Fibroblast of lung (primary cell): ENCODE measurements around the gene FSTL4.

Source experiments
- EZH2 ChIP-seq: IDR thresholded peaks from 2 replicates; pipeline ENCODE4 v1.5.1; 2012; ENCODE audit warnings: low read length, control low read depth, mild to moderate bottlenecking; ENCODE audit errors: missing control alignments
- TF ChIP-seq, protein P1 (sequence below), 2 donors: IDR thresholded peaks in 1 of 2; conservative IDR thresholded peaks in 1 of 2; 1 replicate in 1 of 2; 2 replicates in 1 of 2; pipeline ENCODE4 v1.5.1; 2011 to 2012; ENCODE audit warnings: low read length in 2 of 2, control low read depth in 1 of 2, inconsistent platforms in 1 of 2, low read depth in 1 of 2, mild to moderate bottlenecking in 1 of 2

DNA sequence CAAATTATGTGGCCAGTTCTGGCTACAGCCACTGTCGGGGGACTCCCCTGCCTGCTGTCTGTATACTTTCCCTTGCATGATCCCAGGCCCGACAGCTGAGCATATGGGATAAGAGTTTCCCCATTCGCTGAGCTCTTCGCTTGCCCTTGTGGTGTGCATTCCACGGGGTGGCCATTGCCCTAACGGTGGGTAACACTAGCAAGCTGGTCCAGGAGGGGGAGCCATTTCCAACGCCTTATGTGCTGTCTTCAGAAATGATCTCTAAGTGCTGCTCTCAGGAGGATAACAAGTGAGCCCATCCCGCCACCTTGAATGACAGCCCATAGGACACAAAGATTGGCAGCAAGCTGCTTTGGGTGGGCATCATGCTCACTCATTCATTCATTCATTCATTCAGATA lies 190.9 kb downstream of the FSTL4 start:
- TF ChIP-seq, protein P1, sequence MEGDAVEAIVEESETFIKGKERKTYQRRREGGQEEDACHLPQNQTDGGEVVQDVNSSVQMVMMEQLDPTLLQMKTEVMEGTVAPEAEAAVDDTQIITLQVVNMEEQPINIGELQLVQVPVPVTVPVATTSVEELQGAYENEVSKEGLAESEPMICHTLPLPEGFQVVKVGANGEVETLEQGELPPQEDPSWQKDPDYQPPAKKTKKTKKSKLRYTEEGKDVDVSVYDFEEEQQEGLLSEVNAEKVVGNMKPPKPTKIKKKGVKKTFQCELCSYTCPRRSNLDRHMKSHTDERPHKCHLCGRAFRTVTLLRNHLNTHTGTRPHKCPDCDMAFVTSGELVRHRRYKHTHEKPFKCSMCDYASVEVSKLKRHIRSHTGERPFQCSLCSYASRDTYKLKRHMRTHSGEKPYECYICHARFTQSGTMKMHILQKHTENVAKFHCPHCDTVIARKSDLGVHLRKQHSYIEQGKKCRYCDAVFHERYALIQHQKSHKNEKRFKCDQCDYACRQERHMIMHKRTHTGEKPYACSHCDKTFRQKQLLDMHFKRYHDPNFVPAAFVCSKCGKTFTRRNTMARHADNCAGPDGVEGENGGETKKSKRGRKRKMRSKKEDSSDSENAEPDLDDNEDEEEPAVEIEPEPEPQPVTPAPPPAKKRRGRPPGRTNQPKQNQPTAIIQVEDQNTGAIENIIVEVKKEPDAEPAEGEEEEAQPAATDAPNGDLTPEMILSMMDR (conservative IDR thresholded peaks at IDR 0.05 in 1 of 2, IDR thresholded peaks at IDR 0.05 in 1 of 2; ENCODE audit: low read depth in 1 of 2, low read length in 2 of 2), result peak in 1 of 2 donors; percentile 33
- no peak for TF ChIP-seq EZH2
